GM12874 (cell line): Measurements from ENCODE around the gene TRIM33.

Source experiments
- CTCF ChIP-seq: IDR thresholded peaks from 2 replicates; pipeline ENCODE4 v1.5.1; 2011; ENCODE audit warnings: low read depth, mild to moderate bottlenecking, control low read depth, low read length, moderate library complexity; ENCODE audit not compliant: insufficient read depth

TRIM33 gene

GRCh38 chr1:114345930-114346479 lies 165.0 kb downstream of the TRIM33 start:
- TF ChIP-seq CTCF = no peak

- TF ChIP-seq CTCF = no peak
These were observed 166.3 kb downstream of the TRIM33 start for GRCh38 chr1:114344656-114345055.
